HCT116 (cell line): Measurements from ENCODE around the gene PACRG. TPM values are rescaled to one million over a fixed set of nuclear protein-coding genes. Genes with fewer than 3 reads are reported as not detected.

Experiments
- ATAC-seq: fragments of 200-7000 bp; cut with Tn5 transposase; 2 replicates; pipeline ENCODE4 v1.9.1; 2020; ENCODE audit warnings: mild to moderate bottlenecking, moderate library complexity
- BruUV-seq: library from RNA; stranded (reverse); fragments of 400-500 nt; replicated peaks from 2 replicates; lab custom pipeline; 2021; lab: Mats Ljungman, UMichigan
- CTCF ChIA-PET: fragments of 300-600 bp; sonication (Branson Sonifier 250); formaldehyde crosslinking; loops from one replicate; lab custom pipeline; 2021; ENCODE audit warnings: antibody characterized with exemption; lab: Charles Lee
- POLR2A ChIA-PET: fragments of 300-600, 350-600 bp; sonication (Branson Sonifier 250); formaldehyde crosslinking; loops from one replicate; lab custom pipeline; 2021; ENCODE audit warnings: antibody characterized with exemption; lab: Charles Lee
- RAD21 ChIA-PET, 2 experiments: fragments of 300-600 bp; sonication (Branson Sonifier 250); formaldehyde crosslinking; loops; one replicate each; lab custom pipeline; 2023; ENCODE audit warnings: low total read pairs in 2 of 2; ENCODE audit not compliant: uncharacterized antibody in 2 of 2, unreplicated experiment in 2 of 2, low non-redundant PET in 1 of 2; lab: Charles Lee
- DNase-seq: peaks from one replicate; pipeline ENCODE4 v3.0.0-alpha.2; 2010; ENCODE audit warnings: low read depth, low spot score
- H2AFZ ChIP-seq: fragments of 200-600 bp; shearing (Covaris generic), sonication (generic); 2 replicates; pipeline ENCODE4 v1.6.1; 2017; ENCODE audit warnings: low read depth, mixed run types, mixed read lengths, antibody characterized with exemption, low read length; ENCODE audit not compliant: poor library complexity, severe bottlenecking
- H3K27ac ChIP-seq: 2 replicates; pipeline ENCODE4 v1.5.1; 2012; ENCODE audit warnings: low read depth, low read length
- H3K27me3 ChIP-seq: fragments of 200-600 bp; sonication (generic); 2 replicates; pipeline ENCODE4 v1.6.1; 2016; ENCODE audit warnings: mixed run types, low read length, mixed read lengths; ENCODE audit not compliant: insufficient read depth
- H3K36me3 ChIP-seq, 2 experiments: fragments of 200-500 bp in 1 of 2; fragments of 200-600 bp in 1 of 2; sonication (Bioruptor generic) in 1 of 2; sonication (generic) in 1 of 2; 2 replicates each; pipeline versions ENCODE4 v1.5.1 to v1.6.1; 2014 to 2016; ENCODE audit warnings: low read length in 2 of 2, inconsistent platforms in 1 of 2, mixed read lengths in 1 of 2, mixed run types in 1 of 2; ENCODE audit not compliant: insufficient read depth in 2 of 2, control insufficient read depth in 1 of 2
- H3K4me1 ChIP-seq, 2 experiments: fragments of 200-600 bp in 1 of 2; sonication (generic) in 1 of 2; 2 replicates each; pipeline versions ENCODE4 v1.5.1 to v1.6.1; 2012 to 2017; ENCODE audit warnings: low read length in 2 of 2, inconsistent platforms in 1 of 2, mild to moderate bottlenecking in 1 of 2, mixed read lengths in 1 of 2, mixed run types in 1 of 2, moderate library complexity in 1 of 2; ENCODE audit not compliant: insufficient read depth in 2 of 2, control insufficient read depth in 1 of 2
- H3K4me2 ChIP-seq: fragments of 200-600 bp; sonication (generic); 2 replicates; pipeline ENCODE4 v1.6.1; 2017; ENCODE audit warnings: mixed run types, low read length, mixed read lengths
- H3K4me3 ChIP-seq, 2 experiments: fragments of 200-600 bp in 1 of 2; sonication (generic) in 1 of 2; replicated peaks in 1 of 2; 2 replicates each; pipeline ENCODE4 v1.5.1; 2011 to 2016; ENCODE audit warnings: low read length in 2 of 2, control low read depth in 1 of 2, low read depth in 1 of 2, mild to moderate bottlenecking in 1 of 2, mixed read lengths in 1 of 2, mixed run types in 1 of 2
- H3K79me2 ChIP-seq: fragments of 200-600 bp; sonication (generic); 2 replicates; pipeline ENCODE4 v1.6.1; 2017; ENCODE audit warnings: mild to moderate bottlenecking, mixed run types, low read length, moderate library complexity, mixed read lengths; ENCODE audit not compliant: insufficient read depth
- H3K9ac ChIP-seq: fragments of 200-600 bp; sonication (generic); 2 replicates; pipeline ENCODE4 v1.6.1; 2016; ENCODE audit warnings: low read length, mixed read lengths
- H3K9me2 ChIP-seq: fragments of 200-600 bp; sonication (generic), shearing (Covaris generic); 2 replicates; pipeline ENCODE4 v1.6.1; 2017; ENCODE audit warnings: mixed run types, mild to moderate bottlenecking, moderate library complexity; ENCODE audit not compliant: insufficient read depth
- H3K9me3 ChIP-seq, 2 experiments: fragments of 200-500 bp in 1 of 2; fragments of 200-600 bp in 1 of 2; sonication (Bioruptor generic) in 1 of 2; sonication (generic) in 1 of 2; 2 replicates each; pipeline ENCODE4 v1.6.1; 2014 to 2017; ENCODE audit warnings: low read length in 2 of 2, mixed read lengths in 2 of 2, inconsistent platforms in 1 of 2, low read depth in 1 of 2, mild to moderate bottlenecking in 1 of 2, mixed run types in 1 of 2, moderate library complexity in 1 of 2; ENCODE audit not compliant: control insufficient read depth in 1 of 2, insufficient read depth in 1 of 2
- H4K20me1 ChIP-seq: fragments of 200-600 bp; sonication (generic), shearing (Covaris generic); 2 replicates; pipeline ENCODE4 v1.6.1; 2017; ENCODE audit warnings: mixed run types, mild to moderate bottlenecking, moderate library complexity; ENCODE audit not compliant: insufficient read depth
- CBX3 ChIP-seq: IDR thresholded peaks from 2 replicates; pipeline ENCODE4 v1.6.1; 2012; ENCODE audit warnings: low read depth
- EGR1 ChIP-seq: IDR thresholded peaks from 2 replicates; pipeline ENCODE4 v1.6.1; 2012; ENCODE audit warnings: low read depth
- ELF1 ChIP-seq: IDR thresholded peaks from 2 replicates; pipeline ENCODE4 v1.6.1; 2012; ENCODE audit warnings: low read depth, borderline replicate concordance
- EZH2 ChIP-seq: fragments of 200-600 bp; sonication (generic); IDR thresholded peaks from 2 replicates; pipeline ENCODE4 v1.6.1; 2017; ENCODE audit warnings: antibody characterized with exemption, mixed run types
- JUND ChIP-seq: IDR thresholded peaks from 2 replicates; pipeline ENCODE4 v1.6.1; 2012
- MAX ChIP-seq: IDR thresholded peaks from 2 replicates; pipeline ENCODE4 v1.6.1; 2012
- POLR2A ChIP-seq: IDR thresholded peaks from 2 replicates; pipeline ENCODE4 v1.7.0; 2011; ENCODE audit warnings: borderline replicate concordance; ENCODE audit not compliant: insufficient read depth, insufficient read length; ENCODE audit errors: extremely low read depth
- POLR2AphosphoS5 ChIP-seq: IDR thresholded peaks from 2 replicates; pipeline ENCODE4 v1.6.1; 2011; ENCODE audit warnings: mild to moderate bottlenecking, low read depth, low read length, moderate library complexity
- RAD21 ChIP-seq: IDR thresholded peaks from 2 replicates; pipeline ENCODE4 v1.6.1; 2012; ENCODE audit warnings: low read depth, mild to moderate bottlenecking
- SIN3A ChIP-seq: IDR thresholded peaks from 2 replicates; pipeline ENCODE4 v1.6.1; 2012; ENCODE audit warnings: low read depth
- SP1 ChIP-seq: IDR thresholded peaks from 2 replicates; pipeline ENCODE4 v1.6.1; 2012; ENCODE audit warnings: low read depth
- SRF ChIP-seq: IDR thresholded peaks from 2 replicates; pipeline ENCODE4 v1.6.1; 2012; ENCODE audit warnings: low read depth
- YY1 ChIP-seq: IDR thresholded peaks from 2 replicates; pipeline ENCODE4 v1.6.1; 2011; ENCODE audit warnings: low read length, low read depth, moderate library complexity, mild to moderate bottlenecking; ENCODE audit not compliant: insufficient replicate concordance; ENCODE audit errors: extremely low read depth
- ZFX ChIP-seq: fragments of 450-650 bp; IDR thresholded peaks from 2 replicates; pipeline ENCODE4 v1.6.1; 2017
- ZNF274 ChIP-seq: fragments of 200-500 bp; sonication (Bioruptor generic); IDR thresholded peaks from 2 replicates; pipeline ENCODE4 v1.6.1; 2014; ENCODE audit warnings: mild to moderate bottlenecking, low read depth, low read length, inconsistent platforms
- intact Hi-C: fragments of 100-400 bp; cut with micrococcal nuclease; formaldehyde crosslinking; loops from 2 replicates; pipeline ENCODE4 v1.10.0; 2022
- total RNA-seq: library from RNA; stranded (reverse); gene quantifications from one replicate; pipeline ENCODE4 v1.2.1, GENCODE V29; 2021; ENCODE audit not compliant: unreplicated experiment
- TF ChIP-seq, protein P1 (sequence below): IDR thresholded peaks from 2 replicates; pipeline ENCODE4 v1.6.1; 2012
- TF ChIP-seq, protein P2 (sequence below), 3 experiments: fragments of 200-600 bp in 1 of 3; sonication (generic) in 1 of 3; IDR thresholded peaks in 2 of 3; conservative IDR thresholded peaks in 1 of 3; 2 replicates each; pipeline ENCODE4 v1.5.1; 2012 to 2017; ENCODE audit warnings: low read depth in 2 of 3, low read length in 2 of 3, antibody characterized with exemption in 1 of 3, borderline replicate concordance in 1 of 3, control low read depth in 1 of 3, mild to moderate bottlenecking in 1 of 3, mixed read lengths in 1 of 3, mixed run types in 1 of 3, moderate library complexity in 1 of 3; ENCODE audit not compliant: insufficient read depth in 1 of 3
- TF ChIP-seq, protein P3 (sequence below): IDR thresholded peaks from 2 replicates; pipeline ENCODE4 v1.6.1; 2011; ENCODE audit warnings: mild to moderate bottlenecking, low read length, moderate library complexity; ENCODE audit not compliant: insufficient replicate concordance; ENCODE audit errors: extremely low read depth

Gene PACRG
- total RNA-seq, 1 experiment from 2014 or later: 0.71 TPM

- no peaks in the 10 kb centered on the region for H4K20me1 ChIP-seq
- POLR2A ChIA-PET: no interaction called here
- TF ChIP-seq SP1 (no peak), ZFX (no peak), EGR1 (no peak), SIN3A (no peak), POLR2A (no peak), ELF1 (no peak), EZH2 (no peak), RAD21 (no peak), JUND (no peak), SRF (no peak), YY1 (no peak), MAX (no peak), ZNF274 (no peak), CBX3 (no peak), POLR2AphosphoS5 (no peak)
- TF ChIP-seq, protein P1, sequence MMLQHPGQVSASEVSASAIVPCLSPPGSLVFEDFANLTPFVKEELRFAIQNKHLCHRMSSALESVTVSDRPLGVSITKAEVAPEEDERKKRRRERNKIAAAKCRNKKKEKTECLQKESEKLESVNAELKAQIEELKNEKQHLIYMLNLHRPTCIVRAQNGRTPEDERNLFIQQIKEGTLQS: no peak
- TF ChIP-seq, protein P2, sequence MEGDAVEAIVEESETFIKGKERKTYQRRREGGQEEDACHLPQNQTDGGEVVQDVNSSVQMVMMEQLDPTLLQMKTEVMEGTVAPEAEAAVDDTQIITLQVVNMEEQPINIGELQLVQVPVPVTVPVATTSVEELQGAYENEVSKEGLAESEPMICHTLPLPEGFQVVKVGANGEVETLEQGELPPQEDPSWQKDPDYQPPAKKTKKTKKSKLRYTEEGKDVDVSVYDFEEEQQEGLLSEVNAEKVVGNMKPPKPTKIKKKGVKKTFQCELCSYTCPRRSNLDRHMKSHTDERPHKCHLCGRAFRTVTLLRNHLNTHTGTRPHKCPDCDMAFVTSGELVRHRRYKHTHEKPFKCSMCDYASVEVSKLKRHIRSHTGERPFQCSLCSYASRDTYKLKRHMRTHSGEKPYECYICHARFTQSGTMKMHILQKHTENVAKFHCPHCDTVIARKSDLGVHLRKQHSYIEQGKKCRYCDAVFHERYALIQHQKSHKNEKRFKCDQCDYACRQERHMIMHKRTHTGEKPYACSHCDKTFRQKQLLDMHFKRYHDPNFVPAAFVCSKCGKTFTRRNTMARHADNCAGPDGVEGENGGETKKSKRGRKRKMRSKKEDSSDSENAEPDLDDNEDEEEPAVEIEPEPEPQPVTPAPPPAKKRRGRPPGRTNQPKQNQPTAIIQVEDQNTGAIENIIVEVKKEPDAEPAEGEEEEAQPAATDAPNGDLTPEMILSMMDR (IDR thresholded peaks at IDR 0.05 in 2 of 3, conservative IDR thresholded peaks at IDR 0.05 in 1 of 3; ENCODE audit: borderline replicate concordance in 1 of 3, insufficient read depth in 1 of 3, low read depth in 2 of 3, low read length in 2 of 3): no peak
- TF ChIP-seq, protein P3, sequence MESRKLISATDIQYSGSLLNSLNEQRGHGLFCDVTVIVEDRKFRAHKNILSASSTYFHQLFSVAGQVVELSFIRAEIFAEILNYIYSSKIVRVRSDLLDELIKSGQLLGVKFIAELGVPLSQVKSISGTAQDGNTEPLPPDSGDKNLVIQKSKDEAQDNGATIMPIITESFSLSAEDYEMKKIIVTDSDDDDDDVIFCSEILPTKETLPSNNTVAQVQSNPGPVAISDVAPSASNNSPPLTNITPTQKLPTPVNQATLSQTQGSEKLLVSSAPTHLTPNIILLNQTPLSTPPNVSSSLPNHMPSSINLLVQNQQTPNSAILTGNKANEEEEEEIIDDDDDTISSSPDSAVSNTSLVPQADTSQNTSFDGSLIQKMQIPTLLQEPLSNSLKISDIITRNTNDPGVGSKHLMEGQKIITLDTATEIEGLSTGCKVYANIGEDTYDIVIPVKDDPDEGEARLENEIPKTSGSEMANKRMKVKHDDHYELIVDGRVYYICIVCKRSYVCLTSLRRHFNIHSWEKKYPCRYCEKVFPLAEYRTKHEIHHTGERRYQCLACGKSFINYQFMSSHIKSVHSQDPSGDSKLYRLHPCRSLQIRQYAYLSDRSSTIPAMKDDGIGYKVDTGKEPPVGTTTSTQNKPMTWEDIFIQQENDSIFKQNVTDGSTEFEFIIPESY: no peak
- H3K9me3 ChIP-seq: no peaks in the 10 kb centered on the region
- H3K9ac ChIP-seq: no peak overlapping the region
- no peak for DNase-seq
- H2AFZ ChIP-seq: no peak overlapping the region
- no peak overlapping the region for H3K27ac ChIP-seq
- H3K79me2 ChIP-seq: no peaks in the 10 kb centered on the region
- intact Hi-C loops: no loop called here
- CTCF ChIA-PET: no interaction called here
- BruUV-seq: no TSS peak
- no peaks in the 10 kb centered on the region for H3K4me1 ChIP-seq
- H3K36me3 ChIP-seq: no peaks in the 10 kb centered on the region
- RAD21 ChIA-PET: no interaction called here
- H3K27me3 ChIP-seq: no peaks in the 10 kb centered on the region
- H3K9me2 ChIP-seq: no peaks in the 10 kb centered on the region
- no peak overlapping the region for H3K4me2 ChIP-seq
- no peak for ATAC-seq
- no peak overlapping the region for H3K4me3 ChIP-seq
Measured at GRCh38 chr6:162882801-162883481, 155.2 kb downstream of the PACRG start.
